SK-N-SH treated with all-trans-retinoic acid at 6 μM for 48 hours (cell line): ENCODE data around the gene NUMA1.

Experiments
- CSDC2 ChIP-seq: fragments of 250-450 bp; sonication (Bioruptor Pico); IDR thresholded peaks from 2 replicates; pipeline ENCODE4 v1.5.0; 2020; ENCODE audit warnings: mild to moderate bottlenecking, moderate library complexity
- ISL1 ChIP-seq: fragments of 250-450 bp; sonication (Bioruptor Pico); IDR thresholded peaks from 2 replicates; pipeline ENCODE4 v2.1.2; 2022; ENCODE audit warnings: mild to moderate bottlenecking, moderate library complexity
- OSR1 ChIP-seq: fragments of 250-450 bp; sonication (Bioruptor Pico); IDR thresholded peaks from 2 replicates; pipeline ENCODE4 v1.8.0; 2022; ENCODE audit warnings: moderate library complexity, mild to moderate bottlenecking, inconsistent platforms
- PPARA ChIP-seq: fragments of 250-450 bp; sonication (Bioruptor Pico); IDR thresholded peaks from 2 replicates; pipeline ENCODE4 v1.5.0; 2020; ENCODE audit warnings: mild to moderate bottlenecking, borderline replicate concordance
- RARB ChIP-seq: fragments of 250-450 bp; sonication (Bioruptor Pico); IDR thresholded peaks from 2 replicates; pipeline ENCODE4 v1.8.0; 2021; ENCODE audit warnings: mild to moderate bottlenecking, moderate library complexity
- SNAI2 ChIP-seq: fragments of 250-450 bp; sonication (Bioruptor Pico); IDR thresholded peaks from 2 replicates; pipeline ENCODE4 v1.5.0; 2020; ENCODE audit warnings: mild to moderate bottlenecking, moderate library complexity
- ZFP30 ChIP-seq: fragments of 450-650 bp; formaldehyde crosslinking; IDR thresholded peaks from 2 replicates; pipeline ENCODE4 v1.5.0; 2022; ENCODE audit warnings: mild to moderate bottlenecking, moderate library complexity
- ZNF8 ChIP-seq: fragments of 450-650 bp; formaldehyde crosslinking; IDR thresholded peaks from 2 replicates; pipeline ENCODE4 v1.5.0; 2020; ENCODE audit warnings: mild to moderate bottlenecking, moderate library complexity
- TF ChIP-seq, protein P1 (sequence below): fragments of 250-450 bp; sonication (Bioruptor Pico); IDR thresholded peaks from 2 replicates; pipeline ENCODE4 v1.8.0; 2020; ENCODE audit warnings: mild to moderate bottlenecking, moderate library complexity, borderline replicate concordance
- TF ChIP-seq, protein P2 (sequence below): fragments of 250-450 bp; sonication (Bioruptor Pico); IDR thresholded peaks from 2 replicates; pipeline ENCODE4 v1.5.1; 2020; ENCODE audit warnings: low read depth, mild to moderate bottlenecking, moderate library complexity
- TF ChIP-seq, protein P3 (sequence below): fragments of 250-450 bp; sonication (Bioruptor Pico); IDR thresholded peaks from 2 replicates; pipeline ENCODE4 v1.5.1; 2021; ENCODE audit warnings: mild to moderate bottlenecking, moderate library complexity

DNA sequence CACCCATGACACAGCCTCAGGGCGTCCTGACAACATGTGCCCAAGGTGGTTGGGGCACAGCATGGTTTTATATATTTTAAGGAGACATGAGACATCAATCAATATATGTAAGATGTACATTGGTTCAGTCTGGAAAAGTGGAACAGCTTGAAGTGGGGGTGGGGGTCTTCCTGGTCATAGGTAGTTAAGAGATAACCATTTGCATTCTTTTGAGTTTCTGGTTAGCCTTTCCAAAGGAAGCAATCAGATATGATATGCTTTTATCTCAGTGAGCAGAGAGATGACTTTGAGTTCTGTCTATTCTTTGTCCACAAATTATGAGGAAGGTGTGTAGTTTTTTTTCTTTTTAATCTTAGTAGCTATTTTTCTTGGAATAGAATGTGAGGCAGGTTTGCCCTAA is 42.3 kb upstream of the NUMA1 start:
- TF ChIP-seq RARB (CRISPR knock-in tag) (no peak), OSR1 (CRISPR knock-in tag) (no peak), ZNF8 (CRISPR knock-in tag) (no peak), SNAI2 (no peak), PPARA (no peak), ZFP30 (no peak), CSDC2 (CRISPR knock-in tag) (no peak), ISL1 (CRISPR knock-in tag) (no peak)
- TF ChIP-seq, protein P1, sequence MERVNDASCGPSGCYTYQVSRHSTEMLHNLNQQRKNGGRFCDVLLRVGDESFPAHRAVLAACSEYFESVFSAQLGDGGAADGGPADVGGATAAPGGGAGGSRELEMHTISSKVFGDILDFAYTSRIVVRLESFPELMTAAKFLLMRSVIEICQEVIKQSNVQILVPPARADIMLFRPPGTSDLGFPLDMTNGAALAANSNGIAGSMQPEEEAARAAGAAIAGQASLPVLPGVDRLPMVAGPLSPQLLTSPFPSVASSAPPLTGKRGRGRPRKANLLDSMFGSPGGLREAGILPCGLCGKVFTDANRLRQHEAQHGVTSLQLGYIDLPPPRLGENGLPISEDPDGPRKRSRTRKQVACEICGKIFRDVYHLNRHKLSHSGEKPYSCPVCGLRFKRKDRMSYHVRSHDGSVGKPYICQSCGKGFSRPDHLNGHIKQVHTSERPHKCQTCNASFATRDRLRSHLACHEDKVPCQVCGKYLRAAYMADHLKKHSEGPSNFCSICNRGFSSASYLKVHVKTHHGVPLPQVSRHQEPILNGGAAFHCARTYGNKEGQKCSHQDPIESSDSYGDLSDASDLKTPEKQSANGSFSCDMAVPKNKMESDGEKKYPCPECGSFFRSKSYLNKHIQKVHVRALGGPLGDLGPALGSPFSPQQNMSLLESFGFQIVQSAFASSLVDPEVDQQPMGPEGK = no peak
- TF ChIP-seq, protein P2, sequence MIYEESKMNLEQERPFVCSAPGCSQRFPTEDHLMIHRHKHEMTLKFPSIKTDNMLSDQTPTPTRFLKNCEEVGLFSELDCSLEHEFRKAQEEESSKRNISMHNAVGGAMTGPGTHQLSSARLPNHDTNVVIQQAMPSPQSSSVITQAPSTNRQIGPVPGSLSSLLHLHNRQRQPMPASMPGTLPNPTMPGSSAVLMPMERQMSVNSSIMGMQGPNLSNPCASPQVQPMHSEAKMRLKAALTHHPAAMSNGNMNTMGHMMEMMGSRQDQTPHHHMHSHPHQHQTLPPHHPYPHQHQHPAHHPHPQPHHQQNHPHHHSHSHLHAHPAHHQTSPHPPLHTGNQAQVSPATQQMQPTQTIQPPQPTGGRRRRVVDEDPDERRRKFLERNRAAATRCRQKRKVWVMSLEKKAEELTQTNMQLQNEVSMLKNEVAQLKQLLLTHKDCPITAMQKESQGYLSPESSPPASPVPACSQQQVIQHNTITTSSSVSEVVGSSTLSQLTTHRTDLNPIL (CRISPR knock-in tag) = no peak
- TF ChIP-seq, protein P3, sequence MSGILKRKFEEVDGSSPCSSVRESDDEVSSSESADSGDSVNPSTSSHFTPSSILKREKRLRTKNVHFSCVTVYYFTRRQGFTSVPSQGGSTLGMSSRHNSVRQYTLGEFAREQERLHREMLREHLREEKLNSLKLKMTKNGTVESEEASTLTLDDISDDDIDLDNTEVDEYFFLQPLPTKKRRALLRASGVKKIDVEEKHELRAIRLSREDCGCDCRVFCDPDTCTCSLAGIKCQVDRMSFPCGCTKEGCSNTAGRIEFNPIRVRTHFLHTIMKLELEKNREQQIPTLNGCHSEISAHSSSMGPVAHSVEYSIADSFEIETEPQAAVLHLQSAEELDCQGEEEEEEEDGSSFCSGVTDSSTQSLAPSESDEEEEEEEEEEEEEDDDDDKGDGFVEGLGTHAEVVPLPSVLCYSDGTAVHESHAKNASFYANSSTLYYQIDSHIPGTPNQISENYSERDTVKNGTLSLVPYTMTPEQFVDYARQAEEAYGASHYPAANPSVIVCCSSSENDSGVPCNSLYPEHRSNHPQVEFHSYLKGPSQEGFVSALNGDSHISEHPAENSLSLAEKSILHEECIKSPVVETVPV (CRISPR knock-in tag) = no peak
